GM19328 (cell line): Measurements from ENCODE around the gene CRYBG3.
"Not testable (repeated sequence)": the region's sequence is repeated elsewhere in the genome, so short reads cannot be mapped to it uniquely, and the experiment has no call there.

Experiments used
- ATAC-seq: cut with Tn5 transposase; IDR thresholded peaks from one replicate; pipeline ENCODE4 v1.9.1; 2021; ENCODE audit warnings: mild to moderate bottlenecking, moderate library complexity; ENCODE audit not compliant: unreplicated experiment

CRYBG3 gene

DNA sequence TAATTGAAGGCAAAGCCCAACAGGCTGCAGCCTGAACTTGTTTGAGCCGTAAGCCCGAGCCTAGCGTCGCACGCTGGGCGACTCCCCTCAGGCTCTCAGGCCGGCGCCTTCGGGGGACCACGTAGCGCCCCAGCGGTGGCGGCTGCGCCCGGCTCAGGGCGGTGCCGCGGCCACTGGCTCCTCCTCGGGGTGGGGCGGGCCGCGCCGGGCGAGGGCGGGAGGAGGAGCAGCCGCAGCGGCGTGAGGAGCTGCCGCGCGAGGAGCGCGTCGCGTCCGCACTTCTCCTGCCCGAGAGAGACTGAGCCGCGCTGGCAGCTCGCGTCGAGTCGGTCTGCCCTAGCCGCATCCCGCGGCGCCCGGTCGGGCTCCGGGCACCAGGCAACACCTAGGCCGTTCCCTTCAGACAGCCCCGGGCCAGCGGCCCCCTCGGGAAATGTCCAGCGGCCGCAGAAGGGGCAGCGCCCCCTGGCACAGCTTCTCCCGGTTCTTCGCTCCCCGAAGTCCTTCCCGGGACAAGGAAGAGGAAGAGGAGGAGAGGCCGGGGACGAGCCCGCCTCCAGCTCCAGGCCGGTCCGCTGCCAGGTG is at the start of gene CRYBG3:
Gene CRYBG3, plus strand, starts transcription at position 238 of the 585 bp plus-strand sequence. Its CDS starts 196 bp downstream, at position 434.
- ATAC-seq: peak; percentile 99

- ATAC-seq: no peak
These were observed 48.9 kb upstream of the CRYBG3 start for GRCh38 chr3:97772926-97773325.

DNA sequence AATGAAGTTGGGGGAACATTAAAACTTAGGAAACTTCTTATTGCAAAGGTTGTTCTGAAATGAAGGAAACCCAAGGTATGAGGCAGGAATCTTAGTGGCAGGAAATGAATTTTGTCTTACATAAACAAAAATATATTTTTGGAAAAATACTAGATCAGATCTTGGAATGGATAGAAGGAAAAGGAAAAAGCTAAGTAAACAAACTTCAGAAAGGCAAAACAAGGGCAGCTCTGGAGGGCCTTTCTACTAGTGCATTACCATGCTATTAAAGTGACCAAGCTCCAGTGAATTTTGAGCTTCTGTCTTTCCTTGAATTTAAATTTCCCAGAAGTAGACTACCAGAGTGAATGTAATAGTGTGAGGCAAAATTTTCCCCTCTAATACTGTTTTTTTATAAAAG is 43.7 kb upstream of the CRYBG3 start:
- no peak for ATAC-seq

GRCh38 chr3:97793420-97794019 is 28.3 kb upstream of the CRYBG3 start:
- ATAC-seq: peak; percentile 52

- no peak for ATAC-seq
These were observed 25.9 kb upstream of the CRYBG3 start for GRCh38 chr3:97795951-97796350.

DNA sequence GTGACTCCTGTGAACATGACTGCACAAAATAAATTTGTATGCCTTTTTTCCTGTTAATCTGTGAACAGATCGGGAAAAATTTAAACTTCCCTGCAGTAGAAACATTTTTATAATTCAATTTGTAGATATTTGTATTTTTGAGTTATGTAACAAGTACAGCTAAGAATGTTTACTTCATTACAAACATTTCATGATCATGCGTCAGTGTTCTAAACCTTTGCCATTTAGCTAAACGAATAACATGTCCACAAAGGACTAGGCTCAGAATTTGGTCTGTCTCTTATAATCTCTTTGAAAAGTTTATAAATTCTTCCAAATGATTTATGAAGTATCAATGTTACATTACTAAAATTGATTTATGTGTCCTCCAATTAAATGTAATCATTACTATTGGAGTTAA is 17.3 kb upstream of the CRYBG3 start:
- no peak for ATAC-seq

DNA sequence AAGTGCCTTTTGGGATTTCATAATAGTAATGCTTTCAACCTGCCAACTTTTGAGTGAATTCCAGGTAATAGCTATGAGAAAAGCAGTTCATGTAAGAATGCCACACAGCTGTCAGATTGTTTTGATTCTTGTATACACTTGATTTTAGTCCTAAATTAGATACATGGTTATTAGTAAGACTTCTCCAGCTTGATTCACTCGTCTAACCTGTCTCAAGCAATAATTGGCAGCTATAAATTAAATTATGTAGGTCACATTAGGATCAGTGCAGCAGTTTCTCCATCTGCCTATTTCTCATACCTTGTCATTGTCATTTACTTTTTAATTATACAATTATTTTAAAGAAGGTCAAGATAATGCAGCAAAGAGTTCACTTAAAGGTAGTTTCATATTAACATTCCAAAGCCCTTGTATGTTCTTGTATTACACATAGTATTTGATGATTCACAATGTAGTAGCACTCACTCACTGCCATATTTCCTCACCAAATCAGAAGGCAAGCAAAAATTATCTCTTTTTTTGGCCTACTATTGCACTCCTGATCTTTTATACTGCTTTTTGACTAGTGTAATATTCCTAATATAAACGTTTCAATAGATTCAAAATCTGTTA is 10.9 kb upstream of the CRYBG3 start:
- ATAC-seq: no peak

GRCh38 chr3:97815149-97815917 is 6.5 kb upstream of the CRYBG3 start:
- no peak for ATAC-seq

DNA sequence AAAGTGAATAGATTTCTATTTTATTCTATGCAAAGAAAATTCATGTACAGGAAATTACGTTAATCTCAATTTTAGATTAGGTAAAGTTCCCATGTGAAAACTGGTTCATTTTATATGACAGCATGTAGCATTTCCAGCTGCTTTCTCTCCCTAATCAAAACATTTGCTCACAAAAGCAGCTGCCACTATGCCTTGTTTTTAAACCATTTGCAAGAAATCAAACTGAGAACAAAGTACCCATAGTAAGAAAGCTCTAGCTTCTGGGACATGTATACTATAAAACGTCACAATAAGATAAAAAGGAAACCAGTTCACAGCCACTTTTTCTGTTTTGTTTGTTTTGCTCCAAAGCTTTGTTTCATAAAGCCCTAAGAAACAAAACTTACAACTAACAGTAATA is 5.0 kb upstream of the CRYBG3 start:
- no peak for ATAC-seq

DNA sequence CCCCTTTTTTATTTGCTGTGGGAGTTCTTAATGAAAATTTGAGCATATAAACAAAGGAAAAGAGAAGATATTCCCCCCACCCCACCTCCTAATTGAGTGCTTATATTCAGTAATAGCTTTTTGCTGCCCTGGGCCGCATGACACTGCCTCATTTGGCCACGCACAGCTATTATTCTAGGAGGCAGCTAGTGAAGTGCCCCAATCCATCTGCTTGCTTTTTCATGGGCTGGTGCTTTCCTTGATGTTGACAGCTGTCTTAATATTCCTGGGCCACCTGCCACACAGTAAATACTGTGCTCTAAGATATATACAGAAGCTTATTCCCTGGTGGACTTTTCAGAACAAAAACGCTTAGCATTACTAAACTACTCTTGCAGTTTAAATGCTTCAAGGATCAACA is 3.8 kb upstream of the CRYBG3 start:
- no peak for ATAC-seq

DNA sequence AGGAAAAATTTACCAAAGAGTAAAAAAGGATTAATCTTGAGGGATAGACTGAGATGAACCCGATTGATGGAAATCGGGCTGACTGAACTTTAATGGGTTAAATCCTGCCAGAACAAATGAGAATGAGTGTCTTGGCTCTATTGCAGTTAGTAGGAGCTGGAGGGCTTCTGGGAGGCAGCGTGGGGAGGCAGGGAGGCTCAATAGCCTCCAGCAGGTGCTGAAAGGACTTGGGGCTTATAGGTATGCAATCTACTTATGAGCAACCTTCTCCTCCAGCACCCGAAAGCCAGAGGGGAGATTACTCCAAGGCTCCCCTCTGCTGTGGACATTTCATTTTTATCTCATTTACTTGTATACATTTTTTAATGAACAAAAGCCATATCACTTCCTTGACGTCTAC is 1.0 kb upstream of the CRYBG3 start:
- ATAC-seq: no peak

DNA sequence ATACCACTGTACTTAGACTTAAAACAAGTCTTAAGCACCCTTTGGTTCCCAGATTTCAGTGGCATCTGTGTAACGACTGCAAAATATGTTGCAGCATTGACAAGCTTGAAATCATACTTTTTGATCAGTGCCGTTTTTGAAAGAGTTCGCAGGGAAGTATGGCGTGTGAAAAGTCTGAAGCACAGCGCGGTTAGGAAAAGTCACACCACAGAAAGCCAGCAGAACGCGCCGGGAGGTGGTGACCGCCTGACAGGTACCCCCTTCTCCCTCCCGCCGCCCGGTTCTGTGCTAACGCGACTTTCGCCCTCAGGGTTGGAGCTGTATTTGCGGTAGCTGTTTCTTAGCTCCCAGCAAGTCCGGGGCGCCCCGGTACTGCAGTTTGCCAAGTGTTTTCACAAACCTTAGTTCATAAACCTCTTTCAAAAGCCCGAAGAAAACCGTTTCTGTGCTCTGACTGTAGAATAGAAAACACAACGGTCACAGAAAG is 481 bp upstream of the CRYBG3 start:
- ATAC-seq: peak; percentile 44

DNA sequence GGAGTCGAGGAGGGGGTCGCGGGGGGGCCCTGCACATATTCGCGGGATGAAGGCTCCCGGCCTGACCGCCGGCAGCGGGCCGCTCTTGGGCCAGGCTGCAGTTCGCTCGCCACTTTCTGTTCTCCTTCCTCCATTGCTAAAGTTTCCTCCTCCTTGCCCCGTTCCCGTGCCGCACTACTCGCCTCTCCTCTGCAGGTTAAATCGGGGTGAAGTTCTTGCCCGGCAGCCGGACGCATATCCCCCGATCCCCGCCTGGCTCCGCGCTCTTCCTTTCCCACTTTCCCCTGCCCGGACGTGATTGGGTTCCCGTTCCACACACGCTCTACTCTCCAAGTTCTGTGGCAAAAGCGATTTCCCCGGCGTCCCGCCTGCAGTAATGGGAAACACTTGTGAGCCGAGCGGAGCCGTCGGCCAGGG is 556 bp downstream of the CRYBG3 start:
- no peak for ATAC-seq

DNA sequence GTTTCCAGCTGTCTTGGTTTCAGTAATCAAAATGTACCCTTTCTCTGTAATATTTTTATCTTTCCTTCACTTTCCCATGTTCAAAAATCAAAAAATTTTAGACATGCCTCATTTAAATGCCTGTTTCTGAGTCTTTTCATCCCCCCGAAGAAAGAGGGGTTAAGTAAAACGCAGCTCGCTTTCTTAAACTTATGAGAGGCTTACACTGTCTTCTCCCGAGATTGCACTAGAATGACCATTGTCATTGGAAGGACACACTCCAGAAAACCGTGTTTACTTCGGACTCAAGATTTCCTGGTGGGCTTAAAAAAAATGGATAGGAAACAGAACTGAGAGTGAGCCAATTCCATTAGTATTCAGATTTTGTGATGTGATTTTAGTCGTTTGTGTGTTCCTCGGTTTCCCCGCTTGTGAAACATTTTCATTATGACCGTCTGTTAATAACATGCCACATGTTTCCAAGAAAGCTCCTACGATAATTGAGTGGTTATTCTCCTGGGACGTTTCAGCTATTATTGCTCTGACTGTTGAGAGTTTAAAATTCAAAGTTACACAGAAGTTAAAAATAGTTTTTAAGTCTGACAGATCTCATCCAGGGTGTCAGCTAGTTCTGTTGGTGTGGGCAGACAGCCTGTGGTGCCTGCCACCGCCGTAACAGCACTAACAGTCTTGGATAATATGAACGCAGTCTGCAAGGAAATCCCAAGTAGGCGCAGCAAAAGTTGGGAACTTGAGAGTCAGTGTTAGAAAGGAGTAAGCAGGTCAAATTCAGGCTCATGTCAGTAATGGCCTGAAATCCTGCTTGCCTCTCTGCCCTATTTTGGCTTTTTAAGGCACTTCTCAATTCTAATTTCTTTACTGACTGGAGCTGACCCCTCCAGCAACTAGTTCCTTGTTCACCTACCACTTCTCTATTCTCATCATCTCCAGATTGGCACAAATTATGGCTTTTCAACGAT is 1.5 kb downstream of the CRYBG3 start:
- ATAC-seq: no peak

DNA sequence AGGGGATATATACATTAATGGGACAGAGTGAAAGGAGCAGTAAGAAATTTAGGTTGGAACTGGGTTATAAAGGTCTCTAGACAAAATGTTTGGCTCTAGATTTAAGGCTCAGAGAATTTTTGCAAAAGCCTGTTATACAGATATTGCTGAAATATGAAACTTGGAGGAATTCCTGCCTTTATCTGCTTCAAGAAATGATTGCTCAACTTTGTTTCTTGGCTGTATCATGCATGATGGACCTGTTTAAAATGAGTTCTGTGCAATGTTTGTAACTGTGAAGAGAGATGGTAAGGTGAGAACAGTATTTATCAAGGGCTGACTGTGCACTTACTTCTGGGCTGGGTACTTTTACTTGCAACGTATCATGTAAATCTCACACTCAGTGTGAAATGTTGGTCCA is 3.3 kb downstream of the CRYBG3 start:
- no peak for ATAC-seq

- ATAC-seq: no peak
These were observed 6.1 kb downstream of the CRYBG3 start for GRCh38 chr3:97827741-97828471.

DNA sequence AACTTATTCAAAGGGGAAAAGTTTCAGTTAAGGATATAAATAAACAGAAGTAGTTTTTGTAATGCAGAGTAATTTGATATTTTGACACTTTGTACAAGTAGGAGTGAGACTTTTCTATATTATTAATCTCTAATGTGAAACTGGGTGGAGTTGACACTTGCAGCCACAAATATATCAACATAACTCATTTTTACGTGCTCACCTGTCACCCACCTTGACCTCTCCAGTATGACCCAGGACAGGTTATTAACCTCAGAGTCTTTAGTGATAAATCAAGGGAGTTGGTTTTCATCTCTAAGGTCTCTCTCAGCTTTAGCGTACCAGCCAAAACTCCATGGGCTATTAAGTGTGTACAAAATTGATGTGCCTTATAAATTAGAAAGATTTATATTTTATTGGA is 7.4 kb downstream of the CRYBG3 start:
- no peak for ATAC-seq

DNA sequence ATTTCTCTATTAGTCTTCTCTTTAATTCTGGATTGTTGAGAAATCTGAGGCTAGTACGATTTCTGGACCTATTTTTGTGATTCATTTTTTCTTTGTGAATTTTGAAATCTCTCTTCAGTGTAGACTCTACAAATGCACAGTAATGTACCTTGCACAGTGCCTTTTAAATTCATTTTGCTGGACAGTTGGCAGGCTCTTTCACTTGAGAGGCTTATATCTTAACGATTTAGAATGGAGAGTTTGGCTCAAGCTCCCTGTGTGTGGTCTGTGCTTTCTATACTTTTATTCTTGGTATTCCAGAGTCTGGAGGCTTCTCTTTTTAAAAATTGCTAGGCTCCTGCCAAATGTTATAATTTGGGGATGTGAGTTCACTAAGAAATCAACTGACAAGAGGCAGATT is 8.8 kb downstream of the CRYBG3 start:
- no peak for ATAC-seq

- ATAC-seq: no peak
These were observed 9.3 kb downstream of the CRYBG3 start for GRCh38 chr3:97831140-97831539.

DNA sequence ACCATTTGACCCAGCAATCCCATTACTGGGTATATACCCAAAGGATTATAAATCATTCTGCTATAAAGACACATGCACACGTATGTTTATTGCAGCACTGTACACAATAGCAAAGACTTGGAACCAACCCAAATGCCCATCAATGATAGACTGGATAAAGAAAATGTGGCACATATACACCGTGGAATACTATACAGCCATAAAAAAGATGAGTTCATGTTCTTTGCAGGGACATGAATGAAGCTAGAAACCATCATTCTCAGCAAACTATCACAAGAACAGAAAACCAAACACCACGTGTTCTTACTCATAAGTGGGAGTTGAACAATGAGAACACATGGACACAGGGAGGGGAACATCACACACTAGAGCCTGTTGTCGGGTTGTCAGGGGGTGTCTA is 11.4 kb downstream of the CRYBG3 start:
- not testable (repeated sequence) for ATAC-seq
